ENCODE results near the gene PTK6. TPM values are rescaled to one million over a fixed set of nuclear protein-coding genes. Genes with fewer than 3 reads are reported as not detected.

The PTK6 gene
- total and polyA plus RNA-seq, 4 donors = 0.10 to 4.6 (median 0.25) TPM

GRCh38 chr20:63513207-63513606 lies 24.0 kb downstream of the PTK6 start:
- no peaks in the 10 kb centered on the region for H3K27me3 ChIP-seq (ENCODE audit: control insufficient read depth in 1 of 2, insufficient read depth in 2 of 2, low read length in 1 of 2)
- no peak for ATAC-seq (ENCODE audit: low FRiP score)
- no peaks in the 10 kb centered on the region for H3K4me1 ChIP-seq (ENCODE audit: control insufficient read depth in 1 of 2, insufficient read depth in 2 of 2, low read length in 2 of 2)
- peaks cover 2% of the 10 kb centered on the region for H3K9me3 ChIP-seq (ENCODE audit: control insufficient read depth, low read length)
- H3K4me3 ChIP-seq (ENCODE audit: low read length in 2 of 2) = no peak overlapping the region
- DNase-seq = no peak
- no peak overlapping the region for H3K27ac ChIP-seq (ENCODE audit: low read depth in 1 of 2, low read length in 2 of 2)
- WGBS, 2 donors = 84 to 88% methylated on average over 3 of the region's 3 CpGs
- no peaks in the 10 kb centered on the region for H3K36me3 ChIP-seq (ENCODE audit: control insufficient read depth in 1 of 2, insufficient read depth in 2 of 2, low read length in 1 of 2)
- intact Hi-C loops (cut with DNase I) = no loop called here

GRCh38 chr20:63509088-63509564 lies 28.1 kb downstream of the PTK6 start:
- peaks cover 11% of the 10 kb centered on the region for H3K9me3 ChIP-seq (ENCODE audit: control insufficient read depth, low read length)
- WGBS, 2 donors = 86 to 89% methylated on average over 9 of the region's 9 CpGs
- H3K4me1 ChIP-seq (ENCODE audit: control insufficient read depth in 1 of 2, insufficient read depth in 2 of 2, low read length in 2 of 2) = no peaks in the 10 kb centered on the region
- no peak for ATAC-seq (ENCODE audit: low FRiP score)
- H3K27ac ChIP-seq (ENCODE audit: low read depth in 1 of 2, low read length in 2 of 2) = no peak overlapping the region
- H3K36me3 ChIP-seq (ENCODE audit: control insufficient read depth in 1 of 2, insufficient read depth in 2 of 2, low read length in 1 of 2) = no peaks in the 10 kb centered on the region
- peak in 1 of 2 donors; percentile 3 for DNase-seq
- H3K27me3 ChIP-seq (ENCODE audit: control insufficient read depth in 1 of 2, insufficient read depth in 2 of 2, low read length in 1 of 2) = no peaks in the 10 kb centered on the region
- H3K4me3 ChIP-seq (ENCODE audit: low read length in 2 of 2) = no peak overlapping the region
- intact Hi-C loops (cut with DNase I) = no loop called here

DNA sequence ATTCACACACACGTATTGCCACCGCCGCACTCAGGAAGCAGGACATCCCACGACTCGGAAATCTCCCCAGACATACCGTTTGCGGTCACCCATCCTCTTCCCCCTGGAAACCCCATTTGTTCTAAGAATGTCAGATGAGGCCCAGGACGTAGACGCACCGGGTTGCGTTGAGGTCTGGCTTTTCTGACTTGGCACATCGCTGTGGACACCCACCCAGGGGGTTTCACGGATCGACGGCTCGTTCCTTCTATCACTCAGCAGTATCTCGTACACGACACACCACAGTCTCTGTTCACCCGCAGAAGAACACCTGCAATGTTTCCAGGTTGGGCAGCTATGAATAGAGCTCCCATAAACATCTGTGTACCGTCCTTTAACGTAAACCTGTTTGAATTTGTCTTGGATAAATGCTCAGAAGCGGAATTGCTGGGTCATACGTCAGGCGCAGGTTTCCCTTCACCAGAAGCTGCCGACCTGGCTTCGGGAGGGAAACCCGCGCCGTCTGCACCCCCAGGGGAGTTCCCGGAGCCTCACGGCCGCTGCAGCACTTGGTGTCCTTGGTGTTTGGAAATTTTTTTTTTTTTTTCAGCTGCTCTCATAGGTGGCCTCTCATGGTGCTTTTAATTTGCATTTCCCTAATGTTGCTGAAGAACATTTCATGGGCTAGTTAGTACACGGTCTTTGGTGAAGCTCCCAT lies 29.0 kb downstream of the PTK6 start:
- no peak for ATAC-seq (ENCODE audit: low FRiP score)
- Histone ChIP-seq H3K9me3 (ENCODE audit: control insufficient read depth, low read length) (peaks cover 13% of the 10 kb centered on the region), H3K27ac (ENCODE audit: low read depth in 1 of 2, low read length in 2 of 2) (no peak overlapping the region), H3K4me1 (ENCODE audit: control insufficient read depth in 1 of 2, insufficient read depth in 2 of 2, low read length in 2 of 2) (no peaks in the 10 kb centered on the region), H3K4me3 (ENCODE audit: low read length in 2 of 2) (no peak overlapping the region), H3K36me3 (ENCODE audit: control insufficient read depth in 1 of 2, insufficient read depth in 2 of 2, low read length in 1 of 2) (no peaks in the 10 kb centered on the region), H3K27me3 (ENCODE audit: control insufficient read depth in 1 of 2, insufficient read depth in 2 of 2, low read length in 1 of 2) (no peaks in the 10 kb centered on the region)
- peak in 1 of 2 donors; percentile 43 for DNase-seq
- intact Hi-C loops (cut with DNase I) = no loop called here
- 88 to 89% methylated on average over 33 of the region's 33 CpGs for WGBS, 2 donors

DNA sequence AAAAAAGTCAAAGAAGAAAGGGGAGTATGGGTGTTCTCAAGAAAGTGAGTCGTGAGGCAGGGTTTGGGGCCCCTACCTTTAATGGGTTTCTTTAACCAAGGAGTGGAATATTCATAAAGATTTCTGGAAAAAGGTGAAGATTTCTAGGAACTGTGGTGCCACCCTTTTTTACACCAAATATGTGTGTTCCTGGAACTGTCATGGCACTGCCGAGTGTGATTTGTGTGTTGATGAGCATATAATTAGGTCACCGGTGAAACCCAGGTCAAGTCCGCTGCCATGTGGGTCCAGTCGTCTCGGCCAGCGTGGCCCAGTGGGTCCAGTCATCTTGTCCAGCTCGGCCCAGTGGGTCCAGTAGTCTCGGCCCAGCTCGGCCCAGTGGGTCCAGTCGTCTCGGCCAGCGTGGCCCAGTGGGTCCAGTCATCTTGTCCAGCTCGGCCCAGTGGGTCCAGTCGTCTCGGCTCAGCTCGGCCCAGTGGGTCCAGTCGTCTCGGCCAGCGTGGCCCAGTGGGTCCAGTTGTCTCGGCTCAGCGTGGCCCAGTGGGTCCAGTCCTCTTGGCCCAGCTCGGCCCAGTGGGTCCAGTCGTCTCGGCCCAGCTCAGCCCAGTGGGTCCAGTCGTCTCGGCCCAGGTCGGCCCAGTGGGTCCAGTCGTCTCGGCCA lies 30.0 kb downstream of the PTK6 start:
- H3K4me1 ChIP-seq (ENCODE audit: control insufficient read depth in 1 of 2, insufficient read depth in 2 of 2, low read length in 2 of 2) = no peaks in the 10 kb centered on the region
- H3K27ac ChIP-seq (ENCODE audit: low read depth in 1 of 2, low read length in 2 of 2) = no peak overlapping the region
- H3K4me3 ChIP-seq (ENCODE audit: low read length in 2 of 2) = no peak overlapping the region
- DNase-seq (peak in 1 of 2 donors; percentile 59), ATAC-seq (ENCODE audit: low FRiP score) (no peak)
- H3K36me3 ChIP-seq (ENCODE audit: control insufficient read depth in 1 of 2, insufficient read depth in 2 of 2, low read length in 1 of 2) = no peaks in the 10 kb centered on the region
- intact Hi-C loops (cut with DNase I) = no loop called here
- peaks cover 13% of the 10 kb centered on the region for H3K9me3 ChIP-seq (ENCODE audit: control insufficient read depth, low read length)
- 92% methylated on average over 27 to 30 of the region's 30 CpGs for WGBS, 2 donors
- no peaks in the 10 kb centered on the region for H3K27me3 ChIP-seq (ENCODE audit: control insufficient read depth in 1 of 2, insufficient read depth in 2 of 2, low read length in 1 of 2)

GRCh38 chr20:63505723-63506122 lies 31.5 kb downstream of the PTK6 start:
- intact Hi-C loops (cut with DNase I) = no loop called here
- H3K27me3 ChIP-seq (ENCODE audit: control insufficient read depth in 1 of 2, insufficient read depth in 2 of 2, low read length in 1 of 2) = no peaks in the 10 kb centered on the region
- no peak overlapping the region for H3K4me3 ChIP-seq (ENCODE audit: low read length in 2 of 2)
- no peaks in the 10 kb centered on the region for H3K4me1 ChIP-seq (ENCODE audit: control insufficient read depth in 1 of 2, insufficient read depth in 2 of 2, low read length in 2 of 2)
- no peak overlapping the region for H3K27ac ChIP-seq (ENCODE audit: low read depth in 1 of 2, low read length in 2 of 2)
- ATAC-seq (ENCODE audit: low FRiP score) = no peak
- H3K36me3 ChIP-seq (ENCODE audit: control insufficient read depth in 1 of 2, insufficient read depth in 2 of 2, low read length in 1 of 2) = no peaks in the 10 kb centered on the region
- H3K9me3 ChIP-seq (ENCODE audit: control insufficient read depth, low read length) = peaks cover 13% of the 10 kb centered on the region
- 91 to 92% methylated on average over 12 of the region's 12 CpGs for WGBS, 2 donors
- peak in 1 of 2 donors; percentile 27 for DNase-seq

- 85 to 90% methylated on average over 8 of the region's 8 CpGs for WGBS, 2 donors
- DNase-seq = peak in 1 of 2 donors; percentile 43
- H3K4me1 ChIP-seq (ENCODE audit: control insufficient read depth in 1 of 2, insufficient read depth in 2 of 2, low read length in 2 of 2) = no peaks in the 10 kb centered on the region
- no peak overlapping the region for H3K4me3 ChIP-seq (ENCODE audit: low read length in 2 of 2)
- no peak overlapping the region for H3K27ac ChIP-seq (ENCODE audit: low read depth in 1 of 2, low read length in 2 of 2)
- H3K27me3 ChIP-seq (ENCODE audit: control insufficient read depth in 1 of 2, insufficient read depth in 2 of 2, low read length in 1 of 2) = no peaks in the 10 kb centered on the region
- no peak for ATAC-seq (ENCODE audit: low FRiP score)
- peaks cover 13% of the 10 kb centered on the region for H3K9me3 ChIP-seq (ENCODE audit: control insufficient read depth, low read length)
- no peaks in the 10 kb centered on the region for H3K36me3 ChIP-seq (ENCODE audit: control insufficient read depth in 1 of 2, insufficient read depth in 2 of 2, low read length in 1 of 2)
- intact Hi-C loops (cut with DNase I) = no loop called here
Measured at GRCh38 chr20:63505281-63505680, 31.9 kb downstream of the PTK6 start.

DNA sequence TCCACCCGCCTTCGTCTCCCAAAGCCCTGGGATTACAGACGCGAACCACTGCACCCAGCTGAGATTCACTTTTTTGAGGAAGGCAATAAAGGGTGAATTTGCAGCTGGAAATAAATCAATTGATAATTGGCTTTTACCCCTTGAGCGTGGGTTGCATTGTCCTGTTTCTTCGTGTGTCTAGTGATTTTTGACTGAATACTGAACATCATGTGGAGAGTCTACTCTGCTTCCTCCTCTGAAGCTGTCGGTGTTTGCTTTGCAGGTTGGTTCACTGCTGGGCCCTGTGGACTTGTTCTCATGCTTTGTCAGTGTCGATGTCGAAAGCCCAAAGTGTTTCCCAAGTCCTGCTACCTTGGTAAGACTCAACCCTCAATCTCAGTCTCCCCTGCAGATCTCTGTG lies 32.5 kb downstream of the PTK6 start:
- Histone ChIP-seq H3K27me3 (ENCODE audit: control insufficient read depth in 1 of 2, insufficient read depth in 2 of 2, low read length in 1 of 2) (no peaks in the 10 kb centered on the region), H3K36me3 (ENCODE audit: control insufficient read depth in 1 of 2, insufficient read depth in 2 of 2, low read length in 1 of 2) (no peaks in the 10 kb centered on the region), H3K4me3 (ENCODE audit: low read length in 2 of 2) (no peak overlapping the region), H3K4me1 (ENCODE audit: control insufficient read depth in 1 of 2, insufficient read depth in 2 of 2, low read length in 2 of 2) (no peaks in the 10 kb centered on the region), H3K27ac (ENCODE audit: low read depth in 1 of 2, low read length in 2 of 2) (no peak overlapping the region), H3K9me3 (ENCODE audit: control insufficient read depth, low read length) (peaks cover 13% of the 10 kb centered on the region)
- intact Hi-C loops (cut with DNase I) = no loop called here
- DNase-seq = peak in 1 of 2 donors; percentile 5
- 90 to 91% methylated on average over 9 of the region's 9 CpGs for WGBS, 2 donors
- no peak for ATAC-seq (ENCODE audit: low FRiP score)

DNA sequence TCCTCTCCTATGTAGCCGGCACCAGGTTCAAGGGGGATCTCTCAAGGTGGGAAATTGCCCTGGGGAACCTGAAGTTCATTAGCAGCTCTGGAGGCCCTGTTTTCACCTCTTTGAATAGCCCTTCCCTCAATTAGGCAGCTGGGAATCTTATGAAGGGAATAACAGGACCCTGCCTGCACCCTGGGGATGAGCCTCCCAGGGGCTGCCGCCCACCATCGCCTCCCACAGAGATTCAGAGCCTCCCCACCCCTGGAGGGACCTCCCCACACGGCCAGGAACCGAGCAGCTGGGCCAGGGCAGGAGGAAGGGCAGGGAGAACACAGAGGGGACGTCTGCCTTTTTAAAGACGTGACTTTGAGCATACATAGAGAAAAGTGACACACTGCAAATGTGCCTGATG lies 33.7 kb downstream of the PTK6 start:
- intact Hi-C loops (cut with DNase I) = no loop called here
- WGBS, 2 donors = 34 to 41% methylated on average over 7 of the region's 7 CpGs
- ATAC-seq (ENCODE audit: low FRiP score) = no peak
- no peaks in the 10 kb centered on the region for H3K4me1 ChIP-seq (ENCODE audit: control insufficient read depth in 1 of 2, insufficient read depth in 2 of 2, low read length in 2 of 2)
- no peaks in the 10 kb centered on the region for H3K36me3 ChIP-seq (ENCODE audit: control insufficient read depth in 1 of 2, insufficient read depth in 2 of 2, low read length in 1 of 2)
- H3K4me3 ChIP-seq (ENCODE audit: low read length in 2 of 2) = no peak overlapping the region
- peak in 1 of 2 donors; percentile 51 for DNase-seq
- H3K9me3 ChIP-seq (ENCODE audit: control insufficient read depth, low read length) = peaks cover 13% of the 10 kb centered on the region
- no peaks in the 10 kb centered on the region for H3K27me3 ChIP-seq (ENCODE audit: control insufficient read depth in 1 of 2, insufficient read depth in 2 of 2, low read length in 1 of 2)
- H3K27ac ChIP-seq (ENCODE audit: low read depth in 1 of 2, low read length in 2 of 2) = no peak overlapping the region

DNA sequence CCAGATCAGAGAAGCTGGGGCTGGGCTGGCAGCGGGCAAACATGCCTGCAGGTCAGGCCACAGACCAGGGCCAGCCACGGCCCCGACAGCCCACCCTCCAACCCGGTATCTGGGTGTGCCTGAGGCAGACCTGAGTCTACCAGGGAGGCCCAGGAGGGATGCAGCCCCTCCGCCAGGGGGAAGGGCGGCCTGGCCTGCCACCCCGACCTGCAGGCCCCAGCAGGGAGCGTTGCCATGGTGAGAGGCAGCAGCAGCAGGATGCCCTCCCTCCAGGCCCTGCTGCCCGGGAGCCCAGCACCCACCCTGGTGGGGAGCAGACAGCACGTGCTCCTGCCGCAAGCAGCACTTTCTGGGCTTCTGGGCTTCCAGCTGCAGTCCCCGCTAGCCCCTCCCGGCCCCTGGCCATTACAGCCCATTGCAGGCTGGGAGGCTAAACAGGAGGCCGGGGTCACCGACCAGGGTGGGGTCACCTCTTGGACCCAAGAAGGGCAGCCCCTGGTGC lies 34.5 kb downstream of the PTK6 start:
- Histone ChIP-seq H3K36me3 (ENCODE audit: control insufficient read depth in 1 of 2, insufficient read depth in 2 of 2, low read length in 1 of 2) (no peaks in the 10 kb centered on the region), H3K4me1 (ENCODE audit: control insufficient read depth in 1 of 2, insufficient read depth in 2 of 2, low read length in 2 of 2) (no peaks in the 10 kb centered on the region), H3K4me3 (ENCODE audit: low read length in 2 of 2) (no peak overlapping the region), H3K9me3 (ENCODE audit: control insufficient read depth, low read length) (peaks cover 9% of the 10 kb centered on the region), H3K27ac (ENCODE audit: low read depth in 1 of 2, low read length in 2 of 2) (no peak overlapping the region), H3K27me3 (ENCODE audit: control insufficient read depth in 1 of 2, insufficient read depth in 2 of 2, low read length in 1 of 2) (no peaks in the 10 kb centered on the region)
- intact Hi-C loops (cut with DNase I) = no loop called here
- 55 to 67% methylated on average over 14 to 15 of the region's 15 CpGs for WGBS, 2 donors
- ATAC-seq (ENCODE audit: low FRiP score) (no peak), DNase-seq (peak in 1 of 2 donors; percentile 71)

Data from aorta (tissue), 5 donors.